Measurements from ENCODE around the gene SCAANT1.

- TF ChIP-seq CTCF (IDR thresholded peaks at IDR 0.05), result no peak
- TF ChIP-seq ZFX (IDR thresholded peaks at IDR 0.05; ENCODE audit: borderline replicate concordance), result no peak
Observed at GRCh38 chr3:63872135-63872924, 39.9 kb downstream of the SCAANT1 start.
